Superior temporal gyrus (tissue), 1 donor: ENCODE measurements around the gene RNU5D-1.
"Not testable (repeated sequence)": the region's sequence is repeated elsewhere in the genome, so short reads cannot be mapped to it uniquely, and the experiment has no call there.

ENCODE experiments used
- DNase-seq: peaks from one replicate; pipeline ENCODE4 v3.0.0-alpha.2; 2016; ENCODE audit errors: extremely low spot score

Gene RNU5D-1

DNA sequence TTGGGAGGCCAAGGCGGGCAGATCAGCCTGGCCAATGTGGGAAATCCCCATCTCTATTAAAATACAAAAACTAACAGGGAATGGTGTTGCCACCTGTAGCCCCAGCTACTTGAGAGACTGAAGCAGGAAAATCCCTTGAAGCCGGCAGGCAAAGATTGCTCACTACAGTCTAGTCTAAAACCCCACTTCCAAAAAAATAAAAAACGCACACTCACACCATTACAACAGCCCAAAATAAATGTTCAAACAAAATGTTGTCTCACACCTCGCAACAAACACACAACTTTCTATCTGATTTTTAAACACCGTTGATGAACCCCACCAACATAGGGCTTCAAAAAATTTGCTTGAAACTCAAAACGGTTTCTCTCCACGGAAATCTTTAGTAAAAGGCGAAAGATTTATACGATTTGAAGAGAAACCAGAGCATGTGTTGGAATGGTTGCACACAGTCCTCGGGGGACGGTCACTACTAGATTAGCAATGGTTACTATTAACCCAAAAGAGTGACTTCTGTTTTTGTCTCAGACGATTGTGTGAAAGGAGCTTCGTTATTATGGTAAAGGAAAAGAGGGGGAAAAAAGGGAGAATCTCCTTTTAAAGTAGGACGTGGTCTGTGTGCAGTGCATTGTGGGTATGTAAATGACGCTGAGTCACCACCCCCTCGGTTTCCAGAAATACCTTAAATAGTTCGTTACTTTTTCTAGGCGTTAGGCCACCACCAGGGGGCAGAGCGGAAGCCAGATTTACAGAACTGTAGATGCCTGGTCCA, at the start of gene RNU5D-1:
Gene RNU5D-1 (minus strand): TSS at position 430 of the 772 bp plus-strand sequence.
- peak; percentile 99 for DNase-seq

DNA sequence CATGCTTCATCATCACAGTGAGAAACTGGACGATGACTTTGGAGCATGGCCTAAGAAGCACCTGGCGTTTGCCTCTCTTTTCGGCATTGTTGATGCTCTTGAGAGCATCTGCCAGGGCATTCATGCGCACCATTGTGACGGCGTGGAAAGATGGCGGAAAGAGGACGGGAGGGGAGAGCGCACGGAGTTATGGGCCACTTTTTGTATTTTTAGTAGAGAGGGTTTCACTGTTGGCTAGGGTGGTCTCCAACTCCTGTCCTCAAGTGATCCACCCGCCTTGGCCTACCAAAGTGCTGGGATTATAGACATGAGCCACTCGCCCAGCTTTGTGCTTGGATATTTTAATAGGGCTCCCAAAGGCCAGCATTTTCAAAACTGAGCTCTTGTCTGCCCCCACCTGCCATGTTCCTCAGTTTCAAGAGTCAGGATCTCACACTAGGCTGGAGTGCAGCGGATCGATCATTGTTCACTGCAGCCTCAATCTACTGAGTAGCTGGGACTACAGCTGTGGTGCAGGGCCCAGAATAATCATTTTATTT, 49.7 kb upstream of the RNU5D-1 start:
- no peak for DNase-seq

DNA sequence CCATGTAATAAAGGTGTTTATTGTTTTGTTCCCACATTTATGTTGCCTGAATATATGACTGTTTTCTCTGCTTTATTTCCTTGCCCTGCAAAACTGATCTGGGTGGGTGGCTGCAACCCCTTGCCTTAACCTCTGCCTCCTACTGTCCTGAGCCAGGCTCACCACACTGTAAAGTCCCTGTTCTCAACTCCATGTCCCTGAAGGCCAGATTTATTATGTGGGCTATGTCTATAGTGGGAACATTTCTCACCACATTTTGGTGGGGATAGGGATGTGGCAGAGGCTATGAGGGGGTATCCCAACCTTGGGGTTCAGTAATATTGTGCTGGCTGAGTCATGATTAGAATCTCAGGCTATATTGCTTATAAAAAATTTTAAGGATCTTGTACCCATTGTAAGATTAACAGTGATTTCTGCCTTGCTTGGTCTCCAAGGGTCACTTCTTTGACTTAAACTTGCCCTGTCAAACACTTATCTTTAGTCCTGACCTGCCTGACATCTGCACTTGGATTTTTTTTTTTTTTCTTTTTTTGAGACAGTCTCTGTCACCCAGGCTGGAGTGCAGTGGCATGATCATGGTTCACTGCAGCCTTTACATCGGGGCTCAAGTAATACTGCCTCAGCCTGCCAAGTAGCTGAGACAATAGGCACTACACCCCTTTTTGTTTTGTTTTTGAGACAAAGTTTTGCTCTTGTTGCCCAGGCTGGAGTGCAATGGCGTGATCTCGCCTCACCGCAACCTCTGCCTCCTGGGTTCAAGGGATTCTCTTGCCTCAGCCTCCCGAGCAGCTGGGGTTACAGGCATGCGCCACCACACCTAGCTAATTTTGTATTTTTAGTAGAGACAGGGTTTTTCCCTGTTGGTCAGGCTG, 48.0 kb upstream of the RNU5D-1 start:
- no peak for DNase-seq

DNA sequence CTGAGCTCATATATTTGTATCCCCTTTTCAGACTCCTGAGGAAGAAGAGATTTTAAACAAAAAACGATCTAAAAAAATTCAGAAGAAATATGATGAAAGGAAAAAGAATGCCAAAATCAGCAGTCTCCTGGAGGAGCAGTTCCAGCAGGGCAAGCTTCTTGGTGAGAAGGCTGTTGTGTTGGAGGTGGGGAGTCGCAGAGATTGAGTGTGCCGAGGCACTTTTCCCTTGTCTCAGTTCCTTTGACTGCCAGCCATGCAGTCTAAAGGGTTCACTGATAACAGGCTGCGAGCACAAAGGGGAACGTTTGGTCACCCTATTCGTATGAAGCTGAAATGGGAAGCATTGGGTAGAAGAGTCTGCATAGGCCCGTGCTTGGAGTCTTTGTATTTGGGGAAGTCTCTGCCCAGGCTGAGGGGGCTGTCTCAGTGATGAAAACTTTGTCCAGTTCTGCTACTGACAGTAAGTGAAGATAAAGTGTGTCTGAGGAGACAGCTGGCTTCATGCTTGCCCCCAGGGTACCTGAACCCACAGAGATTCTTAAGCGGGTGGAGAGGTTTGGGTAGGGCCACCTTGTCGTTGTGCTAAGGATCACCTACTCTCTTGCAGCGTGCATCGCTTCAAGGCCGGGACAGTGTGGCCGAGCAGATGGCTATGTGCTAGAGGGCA, 47.1 kb upstream of the RNU5D-1 start:
- DNase-seq: no peak

DNA sequence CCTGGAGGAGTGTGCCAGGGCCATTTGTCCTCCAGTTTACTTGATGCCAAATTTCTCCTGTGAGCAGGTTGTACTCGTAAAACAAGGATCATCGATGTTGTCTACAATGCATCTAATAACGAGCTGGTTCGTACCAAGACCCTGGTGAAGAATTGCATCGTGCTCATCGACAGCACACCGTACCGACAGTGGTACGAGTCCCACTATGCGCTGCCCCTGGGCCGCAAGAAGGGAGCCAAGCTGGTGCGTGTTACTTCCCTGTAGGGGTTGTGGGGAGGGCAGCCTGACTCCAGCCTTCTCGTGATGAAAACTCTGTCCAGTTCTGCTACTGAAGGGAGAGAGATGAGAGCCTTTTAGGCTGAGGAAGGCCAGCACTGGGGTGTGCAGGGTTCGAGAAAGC, 46.6 kb upstream of the RNU5D-1 start:
- no peak for DNase-seq

DNA sequence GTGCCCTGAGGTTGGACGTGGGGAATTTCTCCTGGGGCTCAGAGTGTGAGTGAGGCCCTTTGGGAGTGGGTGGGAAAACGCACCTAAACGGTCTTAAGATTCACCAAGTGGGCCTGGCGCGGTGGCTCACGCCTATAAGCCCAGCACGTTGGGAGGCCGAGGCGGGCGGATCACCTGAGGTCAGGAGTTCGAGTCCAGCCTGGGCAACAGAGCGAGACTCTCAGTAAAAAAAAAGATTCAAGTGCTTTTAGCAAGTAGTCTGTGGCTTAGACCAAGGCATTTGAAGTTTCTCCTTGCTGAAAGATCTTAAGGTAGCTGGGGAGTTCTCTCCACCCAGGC, 45.7 kb upstream of the RNU5D-1 start:
- DNase-seq: no peak

DNA sequence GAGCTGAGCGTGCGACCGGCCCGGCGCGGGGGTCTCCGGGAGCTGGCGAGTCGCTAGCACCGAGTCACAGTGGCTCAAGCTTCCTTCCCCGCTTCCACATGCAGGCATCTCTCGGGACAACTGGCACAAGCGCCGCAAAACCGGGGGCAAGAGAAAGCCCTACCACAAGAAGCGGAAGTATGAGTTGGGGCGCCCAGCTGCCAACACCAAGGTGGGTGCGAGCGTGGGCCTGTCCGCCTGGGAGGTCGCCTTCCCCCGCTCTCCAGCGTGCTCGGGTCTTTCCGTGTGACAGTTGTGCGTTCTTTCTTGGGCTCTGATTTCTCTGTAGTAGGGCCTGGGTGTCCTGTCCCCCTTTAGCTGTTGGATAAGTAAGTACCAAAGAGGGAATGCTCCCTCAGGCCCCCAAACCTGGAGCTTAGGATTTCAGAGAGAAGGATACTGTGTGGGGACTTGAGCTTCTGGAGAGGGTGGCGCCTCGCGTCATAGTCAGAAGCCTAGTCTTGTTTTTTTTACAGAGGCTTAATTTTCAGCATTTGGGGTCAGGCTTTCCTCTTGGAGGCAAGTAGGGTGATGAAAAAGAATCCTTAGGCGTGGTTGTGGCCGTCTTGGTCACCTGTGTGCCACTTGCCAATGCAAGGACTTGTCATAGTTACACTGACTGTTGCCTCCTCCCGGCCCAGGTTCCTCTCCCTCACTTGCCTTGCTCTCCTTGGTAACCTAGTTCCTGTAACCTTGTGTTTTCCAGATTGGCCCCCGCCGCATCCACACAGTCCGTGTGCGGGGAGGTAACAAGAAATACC, 45.2 kb upstream of the RNU5D-1 start:
- no peak for DNase-seq

DNA sequence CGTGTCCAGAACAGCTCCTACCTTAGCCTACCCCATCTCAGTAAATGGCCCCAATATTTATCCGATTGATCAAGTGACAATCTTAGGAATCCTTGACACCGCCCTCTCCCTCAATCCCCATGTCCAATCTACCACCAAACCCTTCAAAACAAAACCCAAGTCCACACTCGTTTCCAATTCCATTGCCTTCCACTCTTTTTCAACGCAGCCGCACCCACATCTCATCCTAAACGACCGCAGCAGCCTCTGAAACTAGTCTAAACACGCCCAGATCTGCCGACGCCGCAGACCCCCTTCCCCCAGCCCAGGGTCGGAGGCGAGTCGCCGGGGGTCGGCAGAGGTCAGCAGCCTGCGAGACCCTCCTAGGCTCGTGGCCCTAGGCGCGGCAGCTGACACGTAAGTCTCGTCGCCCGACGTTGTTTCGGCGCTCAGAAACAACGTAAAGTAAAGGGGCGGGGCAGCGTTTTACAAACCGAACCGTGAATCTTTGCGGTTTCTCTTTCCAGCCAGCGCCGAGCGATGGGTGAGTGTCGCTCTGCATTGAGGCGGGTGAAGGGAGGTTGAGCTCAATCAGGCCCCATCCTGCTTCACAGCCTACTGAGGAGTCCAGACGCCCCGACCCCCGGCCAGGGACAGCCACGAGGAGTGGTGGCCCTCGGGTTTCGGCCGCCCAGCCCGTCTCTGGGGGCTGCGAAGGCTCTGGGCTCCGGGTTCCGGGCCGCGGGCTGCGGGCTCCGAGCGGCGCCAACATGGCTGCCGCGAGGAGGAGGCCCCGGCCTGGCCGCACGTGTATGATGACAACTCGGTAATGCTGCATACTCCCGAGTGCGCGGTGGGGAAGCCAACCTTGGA, 44.3 kb upstream of the RNU5D-1 start, which contains the start of gene RPS8:
Gene RPS8 (plus strand): TSS at position 463 of the 852 bp plus-strand sequence. CDS start 57 bp downstream, at position 520.
- DNase-seq: peak; percentile 99

DNA sequence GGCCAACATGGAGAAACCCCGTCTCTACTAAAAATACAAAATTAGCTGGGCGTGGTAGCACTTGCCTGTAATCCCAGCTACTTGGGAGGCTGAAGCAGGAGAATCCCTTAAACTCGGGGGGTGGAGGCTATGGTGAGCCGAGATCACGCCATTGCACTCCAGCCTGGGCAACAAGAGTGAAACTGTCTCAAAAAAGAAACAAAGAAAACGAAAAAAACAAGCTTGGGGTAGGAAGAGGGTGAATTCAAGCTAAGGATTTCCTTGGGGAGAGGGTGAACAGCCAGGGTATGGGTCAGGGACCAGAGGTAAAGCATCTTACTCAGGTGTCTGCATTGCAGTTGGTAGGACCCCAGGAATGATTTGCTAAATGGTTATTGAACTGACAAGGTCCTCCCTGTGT, 35.5 kb upstream of the RNU5D-1 start:
- not testable (repeated sequence) for DNase-seq

DNA sequence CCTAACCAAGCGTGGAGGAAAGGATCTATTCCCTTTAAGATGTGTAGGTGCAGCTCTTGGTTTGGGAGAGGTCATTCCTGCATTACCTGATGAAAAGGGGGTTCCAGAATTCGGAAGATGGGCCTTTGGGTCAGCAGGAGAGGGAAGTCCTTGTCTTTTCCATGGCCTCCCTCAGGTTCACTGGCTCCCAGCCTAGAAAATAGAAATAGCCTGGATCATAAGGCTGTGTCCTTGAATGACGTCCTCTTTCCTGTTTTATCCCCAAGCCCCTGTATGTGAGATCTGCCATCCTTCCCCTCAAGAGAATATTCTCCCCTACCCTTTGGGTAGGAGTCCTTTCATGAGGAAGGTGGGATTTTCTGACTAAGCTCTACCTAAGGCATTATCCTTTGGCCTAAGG, 29.9 kb upstream of the RNU5D-1 start:
- no peak for DNase-seq

DNA sequence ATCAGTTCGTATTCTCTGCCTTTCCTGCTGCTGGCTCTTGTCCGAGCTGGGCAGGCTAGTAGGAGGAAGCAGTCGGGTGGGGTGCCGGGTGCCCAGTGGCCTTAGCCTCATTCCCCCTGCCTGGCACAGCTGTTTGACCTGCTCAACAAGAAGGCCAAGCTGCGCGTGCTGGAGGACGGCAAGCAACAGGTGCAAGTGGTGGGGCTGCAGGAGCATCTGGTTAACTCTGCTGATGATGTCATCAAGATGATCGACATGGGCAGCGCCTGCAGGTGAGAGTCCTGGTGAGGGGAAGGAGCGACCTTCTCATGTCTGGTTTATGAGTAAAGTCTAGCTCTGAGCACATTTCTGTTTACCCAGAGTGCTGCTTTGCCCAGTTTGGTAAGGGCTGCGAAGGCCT, 28.1 kb upstream of the RNU5D-1 start:
- no peak for DNase-seq

DNA sequence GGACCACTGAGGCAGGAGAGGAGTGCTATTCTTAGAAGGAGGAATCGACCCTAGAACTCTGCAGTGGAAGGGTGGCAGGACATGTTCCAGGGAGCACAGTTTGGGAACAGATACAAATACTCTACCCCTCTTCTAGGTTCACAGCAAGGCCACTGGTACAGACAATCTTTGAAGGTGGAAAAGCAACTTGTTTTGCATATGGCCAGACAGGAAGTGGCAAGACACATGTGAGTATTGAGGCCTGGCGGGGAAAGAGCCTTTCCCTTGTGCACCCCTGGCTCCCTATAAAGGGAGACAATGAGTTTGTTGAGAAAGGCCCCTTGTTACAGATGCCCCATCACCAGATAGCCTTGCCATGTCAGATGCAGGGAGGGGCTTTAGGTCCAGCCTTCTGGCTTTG, 26.4 kb upstream of the RNU5D-1 start:
- no peak for DNase-seq

DNA sequence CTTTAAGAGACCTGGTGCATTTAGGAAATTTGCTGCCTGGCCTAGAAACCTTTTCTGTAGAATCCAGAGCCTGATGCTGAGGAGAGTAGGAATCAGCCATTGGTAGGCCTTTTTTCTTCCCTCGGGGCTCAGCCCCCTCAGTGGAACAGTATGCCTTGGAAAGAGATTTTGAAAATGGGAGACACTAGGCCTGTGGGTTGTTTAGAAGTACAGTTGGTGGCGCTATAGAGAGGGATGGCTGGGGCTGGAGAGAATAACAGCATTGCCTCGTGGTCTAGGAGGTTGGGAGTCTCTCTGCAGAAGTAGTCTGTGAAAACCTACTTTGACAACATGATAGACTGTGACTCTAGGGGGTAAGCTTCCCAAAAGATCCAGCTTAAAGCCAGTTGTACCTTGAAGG, 16.9 kb upstream of the RNU5D-1 start:
- DNase-seq: no peak

DNA sequence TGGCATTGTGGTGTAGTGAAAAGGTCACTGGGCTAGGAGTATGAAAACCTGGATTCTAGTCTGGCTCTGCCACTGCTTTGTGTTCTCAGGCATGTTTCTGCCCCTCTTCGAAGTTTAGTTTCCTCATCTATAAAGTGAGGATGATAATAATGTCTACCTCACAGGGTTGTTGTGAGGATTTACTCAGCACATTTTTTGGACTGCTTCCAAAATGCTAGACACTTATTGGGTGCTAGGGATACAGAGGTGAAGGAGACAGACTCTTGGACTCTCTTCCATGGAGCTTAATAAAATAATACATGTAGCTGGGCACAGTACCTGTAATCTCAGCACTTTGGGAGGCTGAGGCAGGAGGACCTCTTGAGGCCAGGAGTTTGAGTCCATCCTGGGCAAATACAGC, 12.2 kb upstream of the RNU5D-1 start:
- no peak for DNase-seq

DNA sequence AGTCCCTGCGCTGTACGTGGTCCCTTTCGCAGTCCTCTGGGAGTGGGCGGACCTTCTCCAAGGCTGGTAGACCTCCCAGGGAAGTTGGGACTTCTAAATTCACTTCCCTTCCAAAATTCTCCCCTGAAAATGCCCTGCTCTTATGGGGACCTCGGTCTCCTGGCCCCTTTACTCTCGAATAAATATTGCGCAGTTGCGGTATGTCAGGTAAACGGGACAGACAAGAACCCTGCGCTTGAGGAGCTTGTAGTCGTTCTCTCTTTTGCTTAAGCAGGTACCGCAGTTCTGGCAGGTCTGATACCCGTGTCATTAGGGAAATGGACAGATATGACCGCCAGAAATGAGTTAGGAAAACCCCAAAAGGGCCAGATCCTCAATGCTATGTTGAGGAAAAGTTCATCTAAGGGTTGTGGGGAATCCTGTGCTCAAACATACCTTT, 9.2 kb upstream of the RNU5D-1 start:
- no peak for DNase-seq

DNA sequence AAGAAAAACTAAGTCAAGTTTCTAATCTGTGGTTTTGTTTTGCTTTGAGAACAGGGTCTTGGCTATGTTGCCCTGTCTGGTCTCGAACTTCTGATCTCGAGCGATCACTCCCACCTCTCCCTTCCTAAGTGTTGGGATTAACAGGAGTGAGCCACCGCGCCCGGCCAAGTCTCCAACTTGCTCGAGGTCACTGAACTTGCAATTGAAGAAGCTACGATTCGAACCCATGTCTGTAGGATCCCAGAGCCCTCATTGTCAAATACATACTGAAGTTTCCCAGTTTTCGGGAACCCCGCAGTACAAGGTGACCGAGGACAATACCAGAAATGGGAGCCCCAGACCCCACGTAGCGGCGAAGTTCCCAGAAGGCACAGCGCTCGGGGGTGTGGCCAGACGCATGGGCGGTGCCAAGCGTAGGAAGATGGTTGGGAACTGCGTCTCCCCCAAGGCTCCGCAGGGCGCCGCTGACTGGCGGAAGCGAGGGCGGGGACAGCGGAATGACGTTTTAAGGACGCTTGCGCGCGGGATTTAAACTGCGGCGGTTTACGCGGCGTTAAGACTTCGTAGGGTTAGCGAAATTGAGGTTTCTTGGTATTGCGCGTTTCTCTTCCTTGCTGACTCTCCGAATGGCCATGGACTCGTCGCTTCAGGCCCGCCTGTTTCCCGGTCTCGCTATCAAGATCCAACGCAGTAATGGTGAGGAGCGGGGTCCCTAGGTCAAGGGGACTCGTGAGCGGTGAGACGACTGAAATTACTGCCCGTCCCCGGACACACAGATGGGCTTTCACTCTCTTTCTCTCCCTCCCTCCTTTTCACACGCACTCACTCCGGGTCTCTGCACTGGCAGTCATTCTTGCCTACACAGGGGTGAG, 8.6 kb upstream of the RNU5D-1 start, which contains the start of gene KIF2C:
Gene KIF2C (plus strand): TSS at position 531 of the 872 bp plus-strand sequence. CDS start 96 bp downstream, at position 627.
- DNase-seq: peak; percentile 98

DNA sequence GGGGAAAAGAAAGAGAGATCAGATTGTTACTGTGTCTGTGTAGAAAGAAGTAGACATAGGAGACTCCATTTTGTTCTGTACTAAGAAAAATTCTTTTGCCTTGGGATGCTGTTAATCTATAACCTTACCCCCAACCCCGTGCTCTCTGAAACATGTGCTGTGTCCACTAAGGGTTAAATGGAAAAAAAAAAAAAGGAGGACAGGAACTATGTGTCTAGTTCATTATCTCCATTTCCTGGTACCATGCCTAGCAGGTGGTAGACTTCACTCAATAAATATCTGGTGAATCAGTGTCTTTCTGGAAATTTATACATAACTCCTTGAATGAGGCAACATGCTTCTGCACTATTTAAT, 8.0 kb upstream of the RNU5D-1 start:
- not testable (repeated sequence) for DNase-seq

DNA sequence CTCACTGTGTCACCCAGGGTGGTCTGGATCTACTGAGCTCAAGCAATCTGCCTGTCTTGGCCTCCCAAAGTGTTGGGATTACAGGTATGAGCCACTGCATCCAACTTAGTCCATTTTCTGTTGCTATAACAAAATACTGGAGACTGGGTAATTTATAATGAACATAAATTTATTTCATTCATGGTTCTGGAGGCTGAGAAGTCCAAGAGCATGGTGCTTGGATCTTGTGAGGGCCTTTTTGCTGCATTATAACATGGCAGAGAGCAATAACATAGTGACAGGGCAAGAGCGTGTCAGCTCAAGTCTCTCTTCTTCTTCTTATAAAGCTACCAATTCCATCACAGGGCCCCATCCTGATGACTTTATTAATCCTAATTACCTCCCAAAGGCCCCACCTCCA, 5.0 kb upstream of the RNU5D-1 start:
- DNase-seq: no peak

DNA sequence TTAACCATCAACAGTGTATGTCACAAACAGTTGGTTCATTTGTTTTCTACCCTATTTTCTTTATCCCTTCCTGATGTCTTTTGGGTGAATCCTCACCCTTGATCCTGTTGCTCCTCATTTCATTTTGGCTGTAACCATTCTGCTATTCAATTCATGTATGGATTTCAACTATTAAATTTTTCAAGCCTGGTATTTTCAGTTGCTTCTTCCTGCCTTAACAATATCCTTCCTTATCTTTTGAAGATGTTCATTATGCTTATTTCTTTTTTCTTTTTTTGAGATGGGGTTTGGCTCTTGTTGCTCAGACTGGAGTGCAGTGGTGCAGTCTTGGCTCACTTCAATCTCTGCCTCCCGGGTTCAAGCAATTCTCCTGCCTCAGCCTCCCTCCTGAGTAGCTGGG, 2.8 kb upstream of the RNU5D-1 start:
- DNase-seq: no peak
